B cell (primary cell): ENCODE data around the gene CKM. TPM values are rescaled to one million over a fixed set of nuclear protein-coding genes. Genes with fewer than 3 reads are reported as not detected.

Experiments
- ATAC-seq: fragments of 200-7000 bp; cut with Tn5 transposase; one replicate; pipeline ENCODE4 v1.10.0; 2021; ENCODE audit warnings: low read depth, mild to moderate bottlenecking, moderate number of reproducible peaks, moderate library complexity
- CTCF ChIA-PET: fragments of 350-600 bp; sonication (Branson Sonifier 250); formaldehyde crosslinking; loops from one replicate; lab custom pipeline; 2021; ENCODE audit warnings: antibody characterized with exemption, inconsistent platforms; lab: Charles Lee
- POLR2A ChIA-PET: fragments of 350-600 bp; sonication (Branson Sonifier 250); formaldehyde crosslinking; loops from one replicate; lab custom pipeline; 2021; ENCODE audit warnings: antibody characterized with exemption; lab: Charles Lee
- DNase-seq: peaks from one replicate; pipeline ENCODE4 v3.0.0; 2013
- H2AFZ ChIP-seq: 2 replicates; pipeline ENCODE4 v1.6.1; 2012; ENCODE audit warnings: mild to moderate bottlenecking, low read depth, low read length; ENCODE audit not compliant: insufficient read depth, poor library complexity, severe bottlenecking
- H3K27ac ChIP-seq, 2 donors: 1 replicate in 1 of 2; 2 replicates in 1 of 2; pipeline ENCODE4 v1.5.1; 2012 to 2013; ENCODE audit warnings: low read length in 2 of 2, mild to moderate bottlenecking in 2 of 2, moderate library complexity in 1 of 2
- H3K27me3 ChIP-seq, 4 experiments: fragments of 200-600 bp in 1 of 4; sonication (generic) in 1 of 4; replicated peaks in 1 of 4; 1 replicate in 2 of 4; 2 replicates in 2 of 4; pipeline versions ENCODE4 v1.6.1 to v1.7.0; 2013 to 2016; ENCODE audit warnings: low read length in 3 of 4, mild to moderate bottlenecking in 2 of 4, mixed read lengths in 1 of 4, moderate library complexity in 1 of 4; ENCODE audit not compliant: insufficient read depth in 4 of 4, control insufficient read depth in 3 of 4; ENCODE audit errors: control extremely low read depth in 1 of 4
- H3K36me3 ChIP-seq, 2 experiments: replicated peaks in 1 of 2; 1 replicate in 1 of 2; 2 replicates in 1 of 2; pipeline versions ENCODE4 v1.6.1 to v1.7.1; 2013; ENCODE audit warnings: low read length in 1 of 2; ENCODE audit not compliant: insufficient read depth in 2 of 2, control insufficient read depth in 1 of 2; ENCODE audit errors: control extremely low read depth in 1 of 2, extremely low read depth in 1 of 2
- H3K4me1 ChIP-seq, 2 donors: fragments of 200-600 bp in 1 of 2; sonication (generic) in 1 of 2; 1 replicate in 1 of 2; 2 replicates in 1 of 2; pipeline versions ENCODE4 v1.5.1 to v1.6.1; 2013 to 2017; ENCODE audit warnings: low read length in 2 of 2; ENCODE audit not compliant: control insufficient read depth in 2 of 2, insufficient read depth in 2 of 2
- H3K4me2 ChIP-seq: replicated peaks from 2 replicates; pipeline ENCODE3; 2012; ENCODE audit warnings: mild to moderate bottlenecking, low read depth, low read length; ENCODE audit not compliant: poor library complexity, severe bottlenecking
- H3K4me3 ChIP-seq, 5 experiments: fragments of 200-600 bp in 1 of 5; sonication (generic) in 1 of 5; 1 replicate in 3 of 5; 2 replicates in 2 of 5; pipeline versions ENCODE4 v1.5.1 to v1.7.0; 2011 to 2016; ENCODE audit warnings: low read length in 4 of 5, mild to moderate bottlenecking in 4 of 5, low read depth in 2 of 5, control low read depth in 1 of 5, moderate library complexity in 1 of 5; ENCODE audit not compliant: insufficient read depth in 1 of 5; ENCODE audit errors: control extremely low read depth in 1 of 5, extremely low read depth in 1 of 5
- H3K79me2 ChIP-seq: fragments of 200-600 bp; sonication (generic); one replicate; pipeline ENCODE4 v1.6.0; 2016; ENCODE audit warnings: low read length; ENCODE audit not compliant: control insufficient read depth, insufficient read depth
- H3K9ac ChIP-seq: fragments of 200-600 bp; sonication (generic); 2 replicates; pipeline ENCODE4 v1.6.1; 2017; ENCODE audit warnings: mild to moderate bottlenecking, low read length, moderate library complexity
- H3K9me3 ChIP-seq, 3 donors: one replicate each; pipeline versions ENCODE4 v1.6.1 to v1.7.1; 2013; ENCODE audit warnings: low read length in 2 of 3; ENCODE audit not compliant: control insufficient read depth in 2 of 3, insufficient read depth in 1 of 3; ENCODE audit errors: control extremely low read depth in 1 of 3
- H4K20me1 ChIP-seq: 2 replicates; pipeline ENCODE4 v1.6.0; 2012; ENCODE audit warnings: mild to moderate bottlenecking, low read length; ENCODE audit not compliant: insufficient read depth, control insufficient read depth, poor library complexity, severe bottlenecking
- H3K27ac Mint-ChIP-seq: one replicate; pipeline ENCODE4 v1.8.0; 2021; ENCODE audit warnings: mixed read lengths
- H3K27me3 Mint-ChIP-seq: one replicate; pipeline ENCODE4 v1.8.0; 2021; ENCODE audit warnings: mixed read lengths
- H3K4me1 Mint-ChIP-seq: one replicate; pipeline ENCODE4 v1.8.0; 2021; ENCODE audit warnings: mixed read lengths
- H3K4me3 Mint-ChIP-seq: one replicate; pipeline ENCODE4 v1.8.0; 2021; ENCODE audit warnings: mixed read lengths
- H3K9me3 Mint-ChIP-seq: one replicate; pipeline ENCODE4 v1.8.0; 2022; ENCODE audit warnings: mixed read lengths; ENCODE audit not compliant: insufficient read depth
- CTCF ChIP-seq: fragments of 200-600 bp; IDR thresholded peaks from one replicate; pipeline ENCODE4 v1.8.0; 2022; ENCODE audit warnings: antibody characterized with exemption, mild to moderate bottlenecking
- EZH2 ChIP-seq: IDR thresholded peaks from 2 replicates; pipeline ENCODE4 v1.6.1; 2012; ENCODE audit warnings: borderline replicate concordance, low read depth, mild to moderate bottlenecking, moderate library complexity, low read length; ENCODE audit not compliant: insufficient read depth, poor library complexity, severe bottlenecking
- WGBS: methylation state at CpG from one replicate; pipeline ENCODE4 v1.1.5; 2013; ENCODE audit warnings: missing lambda C conversion rate; ENCODE audit not compliant: insufficient coverage; 5-methylcytosine and 5-hydroxymethylcytosine counted together
- intact Hi-C: fragments of 100-400 bp; cut with micrococcal nuclease; formaldehyde crosslinking; loops from one replicate; pipeline ENCODE4 v1.10.0; 2022
- polyA plus RNA-seq: library from polyadenylated mRNA; depleted of rRNA; stranded (reverse); fragments of >200 nt; gene quantifications from 2 replicates; pipeline ENCODE4 v1.2.3, GENCODE V29; 2012
- total RNA-seq, 2 donors: library from RNA; stranded (reverse); fragments of 120-200 nt in 1 of 2; gene quantifications; 1 replicate in 1 of 2; 2 replicates in 1 of 2; pipeline versions ENCODE4 v1.2.3 to v1.2.4, GENCODE V29; 2013 to 2022

CKM gene
- total and polyA plus RNA-seq, 2 donors (not counting 1 experiment from before 2014, with no cell fraction given), result not detected

GRCh38 chr19:45362291-45362690 is 39.6 kb upstream of the CKM start:
- Mint-ChIP-seq H3K27me3 (no peaks in the 10 kb centered on the region), H3K27ac (no peak overlapping the region), H3K4me3 (no peak overlapping the region), H3K9me3 (no peaks in the 10 kb centered on the region), H3K4me1 (no peaks in the 10 kb centered on the region)
- TF ChIP-seq CTCF, result no peak
- TF ChIP-seq EZH2, result no peak
- Histone ChIP-seq H2AFZ (no peak overlapping the region), H3K27me3 (no peaks in the 10 kb centered on the region), H3K4me2 (no peak overlapping the region), H3K4me3 (no peak overlapping the region), H3K9ac (no peak overlapping the region), H4K20me1 (no peaks in the 10 kb centered on the region), H3K9me3 (no peaks in the 10 kb centered on the region), H3K36me3 (peaks cover 0 to 13% of the 10 kb centered on the region in 2 experiments), H3K79me2 (no peaks in the 10 kb centered on the region), H3K4me1 (no peaks in the 10 kb centered on the region), H3K27ac (no peak overlapping the region)
- intact Hi-C loops, result no loop called here
- POLR2A ChIA-PET, result no interaction called here
- no peak for DNase-seq
- CTCF ChIA-PET, result no interaction called here
- ATAC-seq, result no peak
- WGBS, result 89% methylated on average over 11 of the region's 16 CpGs

- Histone ChIP-seq H3K79me2 (no peaks in the 10 kb centered on the region), H3K4me1 (no peaks in the 10 kb centered on the region), H3K9ac (no peak overlapping the region), H3K4me2 (no peak overlapping the region), H3K4me3 (no peak overlapping the region), H3K9me3 (no peaks in the 10 kb centered on the region), H3K27me3 (no peaks in the 10 kb centered on the region), H3K27ac (no peak overlapping the region), H4K20me1 (no peaks in the 10 kb centered on the region), H3K36me3 (peaks cover 0 to 15% of the 10 kb centered on the region in 2 experiments), H2AFZ (no peak overlapping the region)
- 94% methylated on average over 14 of the region's 14 CpGs for WGBS
- DNase-seq (no peak), ATAC-seq (no peak)
- intact Hi-C loops, result no loop called here
- TF ChIP-seq EZH2 (no peak), CTCF (no peak)
- no peaks in the 10 kb centered on the region for H3K4me1 Mint-ChIP-seq
- H3K27me3 Mint-ChIP-seq, result no peaks in the 10 kb centered on the region
- no peaks in the 10 kb centered on the region for H3K9me3 Mint-ChIP-seq
- H3K4me3 Mint-ChIP-seq, result no peak overlapping the region
- ChIA-PET POLR2A (no interaction called here), CTCF (no interaction called here)
- H3K27ac Mint-ChIP-seq, result no peak overlapping the region
These were observed 38.9 kb upstream of the CKM start for GRCh38 chr19:45361608-45362007.
